NCI-H2171 (cell line): ENCODE results near the gene SYNE1.
"Not testable (repeated sequence)": the region's sequence is repeated elsewhere in the genome, so short reads cannot be mapped to it uniquely, and the experiment has no call there.

Experiments
- DNase-seq: peaks from one replicate; lab custom pipeline; 2025; lab: John Stamatoyannopoulos, UW

Gene SYNE1, protein sequence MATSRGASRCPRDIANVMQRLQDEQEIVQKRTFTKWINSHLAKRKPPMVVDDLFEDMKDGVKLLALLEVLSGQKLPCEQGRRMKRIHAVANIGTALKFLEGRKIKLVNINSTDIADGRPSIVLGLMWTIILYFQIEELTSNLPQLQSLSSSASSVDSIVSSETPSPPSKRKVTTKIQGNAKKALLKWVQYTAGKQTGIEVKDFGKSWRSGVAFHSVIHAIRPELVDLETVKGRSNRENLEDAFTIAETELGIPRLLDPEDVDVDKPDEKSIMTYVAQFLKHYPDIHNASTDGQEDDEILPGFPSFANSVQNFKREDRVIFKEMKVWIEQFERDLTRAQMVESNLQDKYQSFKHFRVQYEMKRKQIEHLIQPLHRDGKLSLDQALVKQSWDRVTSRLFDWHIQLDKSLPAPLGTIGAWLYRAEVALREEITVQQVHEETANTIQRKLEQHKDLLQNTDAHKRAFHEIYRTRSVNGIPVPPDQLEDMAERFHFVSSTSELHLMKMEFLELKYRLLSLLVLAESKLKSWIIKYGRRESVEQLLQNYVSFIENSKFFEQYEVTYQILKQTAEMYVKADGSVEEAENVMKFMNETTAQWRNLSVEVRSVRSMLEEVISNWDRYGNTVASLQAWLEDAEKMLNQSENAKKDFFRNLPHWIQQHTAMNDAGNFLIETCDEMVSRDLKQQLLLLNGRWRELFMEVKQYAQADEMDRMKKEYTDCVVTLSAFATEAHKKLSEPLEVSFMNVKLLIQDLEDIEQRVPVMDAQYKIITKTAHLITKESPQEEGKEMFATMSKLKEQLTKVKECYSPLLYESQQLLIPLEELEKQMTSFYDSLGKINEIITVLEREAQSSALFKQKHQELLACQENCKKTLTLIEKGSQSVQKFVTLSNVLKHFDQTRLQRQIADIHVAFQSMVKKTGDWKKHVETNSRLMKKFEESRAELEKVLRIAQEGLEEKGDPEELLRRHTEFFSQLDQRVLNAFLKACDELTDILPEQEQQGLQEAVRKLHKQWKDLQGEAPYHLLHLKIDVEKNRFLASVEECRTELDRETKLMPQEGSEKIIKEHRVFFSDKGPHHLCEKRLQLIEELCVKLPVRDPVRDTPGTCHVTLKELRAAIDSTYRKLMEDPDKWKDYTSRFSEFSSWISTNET (N-terminal part only)

DNA sequence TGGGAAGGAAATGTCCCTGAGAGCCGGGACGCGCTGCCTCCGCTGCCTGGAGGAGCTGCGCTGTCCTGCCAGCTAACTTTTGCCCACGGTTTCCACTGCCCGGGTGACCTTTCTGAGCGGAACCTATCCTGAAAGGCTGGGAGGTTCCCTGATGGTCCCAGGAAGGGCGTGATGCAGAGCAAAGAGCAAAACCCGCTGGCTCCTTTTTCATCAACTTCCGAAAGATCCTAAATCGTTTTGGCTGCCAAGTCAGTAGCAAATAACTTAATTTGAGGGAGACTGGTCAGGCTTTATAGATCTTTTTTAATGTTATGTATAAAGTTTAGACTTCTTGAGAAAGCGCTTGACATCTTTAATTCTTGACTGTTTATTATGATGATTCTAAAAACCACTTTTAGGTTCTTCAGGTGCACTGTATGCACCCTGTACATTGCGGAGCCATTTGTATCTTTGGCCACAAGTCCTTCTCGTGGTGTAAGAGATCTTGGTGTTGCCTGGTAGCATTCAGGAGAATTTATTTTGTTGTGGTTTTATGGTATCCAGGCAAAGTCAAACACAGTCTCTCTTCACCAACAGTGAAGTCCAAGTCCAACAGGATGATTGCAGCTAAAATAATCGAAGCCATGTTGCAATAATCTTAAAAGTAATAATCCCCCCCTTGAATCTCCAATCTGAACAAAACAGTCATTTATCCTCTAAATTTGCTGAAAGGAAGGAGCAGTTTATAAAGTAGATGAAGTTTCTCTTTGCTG lies at the start of gene SYNE1:
Gene SYNE1, minus strand, starts transcription at position 67 of the 752 bp plus-strand sequence. CDS start 9,031 bp downstream, outside the sequence.
- DNase-seq = no peak

- no peak for DNase-seq
Measured at GRCh38 chr6:152685819-152686218, 48.7 kb upstream of the SYNE1 start.

DNA sequence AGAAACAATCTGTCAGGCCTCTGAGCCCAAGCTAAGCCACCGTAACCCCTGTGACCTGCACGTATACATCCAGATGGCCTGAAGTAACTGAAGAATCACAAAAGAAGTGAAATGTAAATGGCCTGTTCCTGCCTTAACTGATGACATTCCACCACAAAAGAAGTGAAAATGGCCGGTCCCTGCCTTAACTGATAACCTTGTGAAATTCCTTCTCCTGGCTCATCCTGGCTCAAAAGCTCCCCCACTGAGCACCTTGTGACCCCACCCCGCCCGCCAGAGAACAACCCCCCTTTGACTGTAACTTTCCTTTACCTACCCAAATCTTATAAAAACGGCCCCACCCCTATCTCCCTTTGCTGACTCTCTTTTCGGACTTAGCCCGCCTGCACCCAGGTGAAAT lies 45.8 kb upstream of the SYNE1 start:
- DNase-seq = not testable (repeated sequence)

- DNase-seq = no peak
Measured at GRCh38 chr6:152682141-152682540, 45.0 kb upstream of the SYNE1 start.

DNA sequence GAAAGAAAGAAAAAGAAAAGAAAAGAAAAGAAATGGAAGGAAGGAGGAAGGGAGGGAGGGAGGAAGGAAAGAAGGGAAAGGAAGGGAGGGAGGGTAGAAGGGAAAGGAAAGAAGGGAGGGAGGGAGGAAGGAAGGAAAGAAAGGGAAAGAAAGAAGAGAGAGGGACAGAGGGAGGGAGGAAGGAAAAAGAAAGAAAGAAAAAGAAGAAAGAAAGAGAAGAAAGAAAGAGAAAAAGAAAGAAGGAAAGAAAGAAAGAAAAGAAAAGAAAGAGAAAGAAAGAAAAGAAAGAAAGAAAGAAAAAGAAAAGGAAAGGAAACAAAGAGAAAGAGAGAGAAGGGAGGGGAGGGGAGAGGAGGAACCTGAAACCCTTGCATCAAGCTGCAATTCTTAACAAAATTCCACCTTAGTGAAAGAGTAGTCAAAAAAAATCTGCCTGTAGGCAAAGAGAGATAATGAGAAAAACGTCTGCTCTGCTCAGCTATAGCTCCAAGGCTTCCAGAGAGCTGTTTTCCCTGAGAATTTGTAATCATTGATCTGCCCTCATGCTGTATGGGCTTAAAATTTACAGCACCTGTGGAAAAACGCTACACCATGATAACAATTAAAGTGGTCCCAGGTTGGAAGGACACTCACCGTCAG lies 43.8 kb upstream of the SYNE1 start:
- no peak for DNase-seq

- DNase-seq = no peak
Measured at GRCh38 chr6:152680151-152680550, 43.0 kb upstream of the SYNE1 start.

GRCh38 chr6:152673236-152673635 lies 36.1 kb upstream of the SYNE1 start:
- no peak for DNase-seq

- no peak for DNase-seq
Measured at GRCh38 chr6:152671171-152671570, 34.0 kb upstream of the SYNE1 start.

- DNase-seq = no peak
Measured at GRCh38 chr6:152669895-152670294, 32.7 kb upstream of the SYNE1 start.

DNA sequence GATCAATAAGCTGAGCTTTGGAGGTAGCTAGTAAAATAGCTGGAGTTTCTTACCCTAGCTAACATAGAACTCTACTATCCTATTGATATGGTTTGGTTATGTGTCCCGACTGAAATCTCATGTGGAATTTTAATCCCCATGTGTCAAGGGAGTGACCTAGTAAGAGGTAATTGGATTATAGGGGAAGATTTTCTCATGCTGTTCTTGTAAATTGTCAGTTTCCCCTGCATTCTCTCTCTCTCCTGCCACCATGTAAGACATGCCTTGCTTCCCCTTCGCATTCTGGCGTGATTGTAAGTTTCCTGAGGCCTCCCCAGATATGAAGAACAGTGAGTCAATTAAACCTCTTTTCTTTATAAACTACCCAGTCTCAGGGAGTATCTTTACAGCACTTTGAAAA lies 24.6 kb upstream of the SYNE1 start:
- no peak for DNase-seq

DNA sequence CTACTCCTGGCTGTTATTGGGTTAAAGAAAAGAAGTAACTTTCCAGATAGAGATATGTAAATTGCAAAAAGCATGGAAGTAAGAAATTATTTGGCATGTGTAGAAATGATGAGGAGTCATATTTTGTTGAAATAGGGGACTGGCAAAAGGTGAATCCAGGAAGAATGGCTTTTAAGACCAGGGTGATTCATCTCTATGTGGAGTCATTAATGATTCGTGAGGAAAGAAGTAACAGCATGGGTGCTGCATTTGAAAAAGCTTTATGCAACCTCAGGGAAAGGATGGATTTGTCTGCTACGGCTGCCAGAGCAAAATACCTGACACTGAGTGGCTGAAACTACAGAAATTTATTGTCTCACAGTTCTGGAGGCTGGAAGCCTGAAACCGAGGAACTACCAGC lies 14.8 kb upstream of the SYNE1 start:
- DNase-seq = no peak

DNA sequence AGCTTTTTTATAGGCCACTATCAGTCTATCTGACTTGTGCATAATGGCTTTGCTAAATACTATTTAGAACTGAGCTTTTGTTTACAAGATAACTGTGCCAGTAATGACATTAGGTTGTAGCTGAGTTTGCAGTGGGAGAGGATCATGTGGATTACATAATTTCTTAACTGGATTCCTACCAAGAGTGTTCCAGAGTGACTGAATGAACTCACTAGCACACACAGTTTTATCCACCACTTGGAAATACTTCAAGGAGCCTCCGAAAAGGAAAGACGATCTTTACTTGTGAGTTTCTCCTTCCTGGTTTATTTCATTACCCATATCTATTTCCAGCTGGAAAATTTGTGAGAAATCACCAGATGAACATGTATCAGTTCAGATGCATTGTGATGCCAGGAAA lies 10.9 kb upstream of the SYNE1 start:
- DNase-seq = no peak

DNA sequence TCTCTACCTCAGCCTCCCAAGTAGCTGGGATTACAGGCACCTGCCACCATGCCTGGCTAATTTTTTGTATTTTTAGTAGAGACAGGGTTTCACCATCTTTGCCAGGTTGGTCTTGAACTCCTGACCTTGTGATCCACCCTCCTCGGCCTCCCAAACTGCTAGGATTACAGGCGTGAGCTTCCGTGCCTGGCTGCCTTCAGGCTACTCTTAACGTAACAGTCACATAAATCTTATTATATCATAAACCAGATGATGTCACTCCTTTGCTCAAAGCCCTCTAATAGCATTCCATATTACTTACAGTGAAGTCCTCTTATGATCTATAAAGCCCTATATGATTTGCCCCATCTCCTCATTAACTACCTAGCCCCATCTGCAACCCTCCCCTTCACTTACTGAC lies 9.6 kb upstream of the SYNE1 start:
- not testable (repeated sequence) for DNase-seq

DNA sequence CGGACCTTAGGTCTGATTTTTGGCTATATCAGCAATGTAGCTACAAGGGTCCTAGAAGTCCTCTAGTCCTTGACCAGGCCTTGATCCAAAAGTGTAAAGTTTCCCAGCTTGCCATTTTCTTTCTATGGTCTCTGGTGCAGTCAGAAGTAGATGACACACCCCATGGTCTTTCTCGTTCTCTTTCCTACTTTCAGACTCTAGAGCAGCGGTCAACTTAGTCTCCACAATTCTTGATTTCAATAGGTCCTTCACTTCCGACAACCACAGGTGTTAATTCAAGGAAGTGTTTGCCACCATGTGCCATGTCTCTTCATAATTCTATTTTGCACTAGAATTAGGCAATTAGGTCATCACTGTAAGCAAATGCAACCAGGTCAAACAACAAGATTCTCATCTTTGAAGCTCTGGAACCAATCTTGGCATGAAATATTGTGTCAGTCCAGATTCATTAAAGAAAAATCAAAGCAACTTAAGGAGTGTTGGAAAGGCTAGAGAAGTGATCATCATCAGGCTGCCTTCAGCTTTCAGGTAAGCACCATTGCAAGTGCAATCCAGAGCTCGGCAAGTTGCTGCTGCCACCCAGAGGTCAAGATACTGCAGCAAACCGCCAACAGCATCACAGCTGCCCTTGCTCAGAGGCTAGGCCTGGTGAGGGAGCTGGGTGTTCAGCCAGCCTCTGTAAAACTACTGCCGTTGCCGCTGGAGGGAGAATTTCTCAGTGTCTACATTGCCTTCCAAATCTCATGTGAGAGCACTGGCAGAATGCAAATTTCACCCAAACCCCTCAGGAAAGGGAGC lies 5.6 kb upstream of the SYNE1 start:
- no peak for DNase-seq

GRCh38 chr6:152636609-152637295 lies 410 bp downstream of the SYNE1 start:
- no peak for DNase-seq

- DNase-seq = no peak
Measured at GRCh38 chr6:152636021-152636608, 1.0 kb downstream of the SYNE1 start.

- DNase-seq = no peak
Measured at GRCh38 chr6:152634773-152635172, 2.4 kb downstream of the SYNE1 start.

GRCh38 chr6:152632121-152632782 lies 4.9 kb downstream of the SYNE1 start:
- DNase-seq = no peak

GRCh38 chr6:152631376-152631775 lies 5.8 kb downstream of the SYNE1 start:
- no peak for DNase-seq
